ENCODE data around the gene TAF11L7.
"Not testable (repeated sequence)": the region's sequence is repeated elsewhere in the genome, so short reads cannot be mapped to it uniquely, and the experiment has no call there.

The TAF11L7 gene

GRCh38 chr5:17585658-17586057 lies at the start of gene TAF11L7:
Gene TAF11L7, minus strand, starts transcription at chr5:17585758.
- not testable (repeated sequence) for H3K36me3 Mint-ChIP-seq, H3K27me3 Mint-ChIP-seq, H3K4me3 Mint-ChIP-seq, H3K27ac Mint-ChIP-seq, H3K9me3 Mint-ChIP-seq, H3K4me1 Mint-ChIP-seq

GRCh38 chr5:17634160-17634559 lies 48.6 kb upstream of the TAF11L7 start, which contains the start of gene TAF11L14:
Gene TAF11L14, plus strand, starts transcription at chr5:17634460.
- Mint-ChIP-seq H3K27ac (no peak within 1 kb of the TSS), H3K4me1 (no peaks in the 10 kb centered on the region), H3K9me3 (peaks cover under 1% of the 10 kb centered on the region), H3K4me3 (no peak within 1 kb of the TSS), H3K36me3 (no peaks in the 10 kb centered on the region), H3K27me3 (no peaks in the 10 kb centered on the region)

GRCh38 chr5:17631788-17632187 lies 46.2 kb upstream of the TAF11L7 start, which contains the start of gene TAF11L13:
Gene TAF11L13, plus strand, starts transcription at chr5:17632088.
- not testable (repeated sequence) for H3K4me1 Mint-ChIP-seq, H3K9me3 Mint-ChIP-seq, H3K27ac Mint-ChIP-seq, H3K36me3 Mint-ChIP-seq, H3K27me3 Mint-ChIP-seq, H3K4me3 Mint-ChIP-seq

- no peak overlapping the region for H3K27ac Mint-ChIP-seq
- H3K36me3 Mint-ChIP-seq = no peaks in the 10 kb centered on the region
- peaks cover 5% of the 10 kb centered on the region for H3K9me3 Mint-ChIP-seq
Observed at GRCh38 chr5:17625686-17626085, 40.1 kb upstream of the TAF11L7 start.

DNA sequence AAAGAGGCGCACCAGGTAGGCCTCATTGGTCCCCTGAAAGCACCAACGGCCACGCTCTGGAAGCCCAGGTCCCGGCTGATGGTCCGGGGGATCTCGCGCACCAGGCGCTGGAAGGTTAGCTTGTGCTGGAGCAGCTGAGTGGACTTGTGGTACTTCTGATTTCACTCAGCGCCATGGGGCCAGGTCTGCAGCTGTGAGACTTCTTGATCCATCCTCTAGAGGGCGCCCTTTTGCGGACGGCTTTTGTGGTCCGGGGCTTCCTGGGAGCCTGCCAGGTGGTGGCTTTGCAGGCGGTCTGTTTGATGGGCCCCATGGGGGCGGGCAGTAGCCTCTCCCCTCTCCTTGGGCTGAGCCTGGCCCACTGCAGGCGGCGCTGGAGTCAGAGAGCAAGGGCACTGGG lies 35.1 kb upstream of the TAF11L7 start:
- Mint-ChIP-seq H3K4me3 (no peak overlapping the region), H3K36me3 (no peaks in the 10 kb centered on the region), H3K9me3 (no peaks in the 10 kb centered on the region), H3K4me1 (no peaks in the 10 kb centered on the region), H3K27ac (no peak overlapping the region), H3K27me3 (no peaks in the 10 kb centered on the region)

More at GRCh38 chr5:17625686-17626085, 40.1 kb upstream of the TAF11L7 start:
- H3K27me3 Mint-ChIP-seq = no peaks in the 10 kb centered on the region
- H3K4me3 Mint-ChIP-seq = no peak overlapping the region
- H3K4me1 Mint-ChIP-seq = no peaks in the 10 kb centered on the region

DNA sequence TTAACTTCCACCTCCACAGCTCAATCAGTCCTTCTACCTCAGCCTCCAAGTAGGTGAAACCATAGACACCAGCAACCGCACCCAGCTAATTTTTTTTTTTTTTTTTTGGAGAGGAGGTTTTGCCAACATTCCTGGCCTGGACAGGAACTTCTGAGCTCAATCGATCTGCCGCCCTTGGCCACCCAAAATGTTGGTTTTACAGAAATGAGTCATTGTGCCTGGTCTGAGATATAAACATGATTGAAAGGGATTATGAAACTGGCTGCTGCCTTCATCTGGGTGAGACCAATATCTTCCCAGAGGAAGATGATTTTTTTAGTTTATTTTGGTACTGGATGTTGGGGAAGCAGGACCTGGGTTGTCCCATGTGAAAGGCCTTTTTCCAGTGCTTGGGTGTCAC lies 33.8 kb upstream of the TAF11L7 start:
- Mint-ChIP-seq H3K36me3 (no peaks in the 10 kb centered on the region), H3K27me3 (no peaks in the 10 kb centered on the region), H3K27ac (no peak overlapping the region), H3K9me3 (no peaks in the 10 kb centered on the region), H3K4me3 (no peak overlapping the region), H3K4me1 (no peaks in the 10 kb centered on the region)

DNA sequence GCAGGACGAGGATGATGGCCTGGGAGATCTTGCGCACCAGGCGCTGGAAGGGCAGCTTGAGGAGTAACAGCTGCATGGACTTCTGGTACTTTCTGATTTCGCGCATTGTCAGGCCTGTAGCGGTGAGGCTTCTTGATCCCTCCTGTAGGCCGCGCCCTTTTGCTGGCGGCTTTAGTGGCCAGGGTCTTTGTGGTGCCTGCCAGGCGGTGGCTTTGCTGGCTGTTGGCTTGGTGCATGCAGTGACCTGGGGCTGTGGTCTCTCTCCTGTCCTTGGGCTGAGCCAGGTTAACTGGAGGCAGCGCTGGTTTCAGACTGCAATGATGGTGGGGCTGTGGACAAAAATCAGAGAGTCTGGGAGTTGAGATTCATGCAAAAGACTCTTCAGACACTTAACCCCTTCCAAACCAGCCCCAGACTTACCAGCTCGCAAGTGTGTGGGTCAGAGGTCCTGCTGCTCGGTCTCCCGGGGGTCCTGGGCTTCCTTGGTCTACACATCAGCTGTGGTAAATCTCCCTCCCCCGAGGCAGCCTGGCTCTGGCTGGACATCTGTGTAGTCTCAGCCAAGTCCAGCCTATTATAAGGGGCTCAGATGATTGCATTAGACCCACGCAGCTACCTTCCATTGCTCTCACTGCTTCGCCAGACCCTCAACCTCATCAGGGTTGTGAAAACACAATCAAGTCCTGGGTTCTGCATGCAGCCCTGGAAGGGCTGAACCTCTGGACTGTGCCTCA lies 29.5 kb upstream of the TAF11L7 start:
- Mint-ChIP-seq H3K4me1 (no peaks in the 10 kb centered on the region), H3K4me3 (no peak overlapping the region), H3K36me3 (no peaks in the 10 kb centered on the region)

DNA sequence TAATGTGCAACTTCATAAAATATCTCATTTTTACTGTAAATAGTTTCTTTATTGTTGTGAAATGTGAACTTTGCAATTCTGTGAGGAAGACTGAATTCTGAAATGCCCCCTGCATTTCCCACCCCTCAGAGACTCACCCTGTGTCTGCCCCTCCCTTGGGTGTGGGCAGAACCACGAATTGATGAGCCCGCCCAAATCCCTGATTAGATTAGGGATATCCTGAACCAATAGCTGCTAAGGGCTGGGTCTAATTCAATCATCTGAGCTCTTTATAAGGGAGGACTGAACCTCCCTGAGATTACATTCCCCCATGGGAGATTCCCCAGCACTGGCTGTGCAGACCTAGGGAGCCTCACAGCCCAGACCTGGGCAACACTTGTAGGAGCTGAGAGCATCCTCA lies 24.5 kb upstream of the TAF11L7 start, which contains the start of gene TAF11L12:
Gene TAF11L12 (plus strand): TSS at position 301 of the 400 bp plus-strand sequence.
- not testable (repeated sequence) for H3K36me3 Mint-ChIP-seq, H3K4me1 Mint-ChIP-seq, H3K27ac Mint-ChIP-seq

More for the DNA sequence above, 29.5 kb upstream of the TAF11L7 start:
- H3K27me3 Mint-ChIP-seq = no peaks in the 10 kb centered on the region
- no peaks in the 10 kb centered on the region for H3K9me3 Mint-ChIP-seq
- no peak overlapping the region for H3K27ac Mint-ChIP-seq

DNA sequence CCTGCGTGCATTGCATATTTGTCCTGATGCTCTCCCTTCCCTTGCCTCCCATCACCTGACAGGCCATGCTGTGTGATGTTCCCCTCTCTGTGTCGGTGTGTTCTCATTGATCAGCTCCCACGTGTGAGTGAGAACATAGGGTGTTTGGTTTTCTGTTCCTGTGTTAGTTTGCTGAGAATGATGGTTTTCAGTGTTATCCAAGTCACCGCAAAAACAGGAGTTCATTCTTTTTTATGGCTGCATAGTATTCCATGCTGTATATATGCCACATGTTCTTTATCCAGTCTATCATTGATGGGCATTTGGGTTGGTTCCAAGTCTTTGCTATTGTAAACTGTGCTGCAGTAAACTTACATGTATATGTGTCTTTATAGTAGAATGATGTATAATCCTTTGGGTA lies 21.9 kb upstream of the TAF11L7 start:
- not testable (repeated sequence) for H3K36me3 Mint-ChIP-seq, H3K9me3 Mint-ChIP-seq, H3K27ac Mint-ChIP-seq

More for the DNA sequence above, 24.5 kb upstream of the TAF11L7 start, which contains the start of gene TAF11L12:
- not testable (repeated sequence) for H3K9me3 Mint-ChIP-seq, H3K27me3 Mint-ChIP-seq, H3K4me3 Mint-ChIP-seq

GRCh38 chr5:17604951-17605350 lies 19.4 kb upstream of the TAF11L7 start:
- no peaks in the 10 kb centered on the region for H3K36me3 Mint-ChIP-seq
- H3K9me3 Mint-ChIP-seq = peaks cover 9% of the 10 kb centered on the region
- H3K4me3 Mint-ChIP-seq = no peak overlapping the region
- H3K4me1 Mint-ChIP-seq = no peaks in the 10 kb centered on the region
- no peaks in the 10 kb centered on the region for H3K27me3 Mint-ChIP-seq
- no peak overlapping the region for H3K27ac Mint-ChIP-seq

More for the DNA sequence above, 21.9 kb upstream of the TAF11L7 start:
- H3K4me3 Mint-ChIP-seq, H3K27me3 Mint-ChIP-seq, H3K4me1 Mint-ChIP-seq: not testable (repeated sequence)

DNA sequence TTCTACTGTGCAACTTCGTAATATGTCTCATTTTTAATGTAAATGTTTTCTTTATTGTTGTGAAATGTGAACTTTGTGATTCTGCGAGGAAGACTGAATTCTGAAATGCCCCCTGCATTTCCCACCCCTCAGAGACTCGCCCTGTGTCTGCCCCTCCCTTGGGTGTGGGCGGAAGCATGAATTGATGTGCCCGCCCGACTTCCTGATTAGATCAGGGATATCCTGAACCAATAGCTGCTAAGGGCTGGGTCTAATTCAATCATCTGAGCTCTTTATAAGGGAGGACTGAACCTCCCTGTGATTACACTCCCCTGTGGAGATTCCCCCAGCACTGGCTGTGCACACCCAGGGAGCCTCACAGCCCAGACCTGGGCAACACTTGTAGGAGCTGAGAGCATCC lies 18.3 kb upstream of the TAF11L7 start, which contains the start of gene TAF11L11:
Gene TAF11L11 (plus strand): TSS at position 304 of the 400 bp plus-strand sequence.
- H3K36me3 Mint-ChIP-seq, H3K4me3 Mint-ChIP-seq, H3K27me3 Mint-ChIP-seq, H3K27ac Mint-ChIP-seq, H3K9me3 Mint-ChIP-seq, H3K4me1 Mint-ChIP-seq: not testable (repeated sequence)

DNA sequence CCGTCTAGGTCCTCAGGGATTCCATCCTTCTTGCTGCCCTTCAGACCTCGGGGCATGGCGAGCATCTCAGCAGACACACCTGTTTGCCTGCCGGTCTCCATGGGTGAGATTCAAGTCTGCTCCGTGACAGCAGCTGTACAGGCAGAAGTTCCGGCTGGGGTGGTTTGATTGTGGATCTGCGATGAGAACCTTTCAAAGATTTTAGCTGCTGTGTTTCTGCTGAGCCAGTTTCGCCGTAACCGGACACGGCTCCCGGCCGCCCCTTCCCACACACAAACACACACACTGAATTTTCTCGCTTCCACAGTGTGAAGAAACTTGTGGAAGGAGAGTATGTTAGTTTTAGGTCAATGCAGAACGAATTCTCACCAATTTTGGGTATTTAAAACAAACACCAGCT lies 12.2 kb upstream of the TAF11L7 start, which contains the start of gene TAF11L10:
Gene TAF11L10 (minus strand): TSS at position 101 of the 400 bp plus-strand sequence.
- not testable (repeated sequence) for H3K36me3 Mint-ChIP-seq, H3K27me3 Mint-ChIP-seq

GRCh38 chr5:17594255-17594654 lies 8.7 kb upstream of the TAF11L7 start, which contains the start of gene TAF11L9:
Gene TAF11L9, minus strand, starts transcription at chr5:17594394.
- not testable (repeated sequence) for H3K27ac Mint-ChIP-seq, H3K36me3 Mint-ChIP-seq

More for the DNA sequence above, 12.2 kb upstream of the TAF11L7 start, which contains the start of gene TAF11L10:
- not testable (repeated sequence) for H3K9me3 Mint-ChIP-seq, H3K27ac Mint-ChIP-seq, H3K4me1 Mint-ChIP-seq, H3K4me3 Mint-ChIP-seq

GRCh38 chr5:17590860-17591259 lies 5.3 kb upstream of the TAF11L7 start, which contains the start of gene TAF11L8:
Gene TAF11L8, minus strand, starts transcription at chr5:17590960.
- not testable (repeated sequence) for H3K27ac Mint-ChIP-seq, H3K4me1 Mint-ChIP-seq, H3K4me3 Mint-ChIP-seq, H3K27me3 Mint-ChIP-seq, H3K36me3 Mint-ChIP-seq, H3K9me3 Mint-ChIP-seq

More at GRCh38 chr5:17594255-17594654, 8.7 kb upstream of the TAF11L7 start, which contains the start of gene TAF11L9:
- not testable (repeated sequence) for H3K4me3 Mint-ChIP-seq, H3K4me1 Mint-ChIP-seq, H3K27me3 Mint-ChIP-seq, H3K9me3 Mint-ChIP-seq
